DMS53 (cell line): Measurements from ENCODE around the gene PRKCSH.
"Not testable (repeated sequence)": the region's sequence is repeated elsewhere in the genome, so short reads cannot be mapped to it uniquely, and the experiment has no call there.

Experiments used
- DNase-seq: peaks from one replicate; lab custom pipeline; 2025; lab: John Stamatoyannopoulos, UW

PRKCSH gene

GRCh38 chr19:11450570-11451326, 15.3 kb downstream of the PRKCSH start:
- no peak for DNase-seq

GRCh38 chr19:11451327-11451870, 16.0 kb downstream of the PRKCSH start:
- DNase-seq, result no peak

GRCh38 chr19:11451871-11452619, 16.6 kb downstream of the PRKCSH start:
- no peak for DNase-seq

- no peak for DNase-seq
Observed at GRCh38 chr19:11452620-11453310, 17.3 kb downstream of the PRKCSH start.

GRCh38 chr19:11453468-11454341, 18.3 kb downstream of the PRKCSH start:
- DNase-seq, result peak; percentile 39

GRCh38 chr19:11455233-11455554, 19.8 kb downstream of the PRKCSH start:
- not testable (repeated sequence) for DNase-seq

GRCh38 chr19:11456659-11457058, 21.2 kb downstream of the PRKCSH start:
- DNase-seq, result no peak

GRCh38 chr19:11457115-11457514, 21.7 kb downstream of the PRKCSH start:
- no peak for DNase-seq

- DNase-seq, result no peak
Observed at GRCh38 chr19:11457831-11458230, 22.4 kb downstream of the PRKCSH start.

- no peak for DNase-seq
Observed at GRCh38 chr19:11458236-11458900, 22.9 kb downstream of the PRKCSH start.

- not testable (repeated sequence) for DNase-seq
Observed at GRCh38 chr19:11458912-11459311, 23.5 kb downstream of the PRKCSH start.

GRCh38 chr19:11460207-11460606, 24.8 kb downstream of the PRKCSH start:
- peak; percentile 23 for DNase-seq

GRCh38 chr19:11461453-11461852, 26.0 kb downstream of the PRKCSH start:
- DNase-seq, result no peak

- peak; percentile 64 for DNase-seq
Observed at GRCh38 chr19:11463391-11463790, 28.0 kb downstream of the PRKCSH start.

- DNase-seq, result no peak
Observed at GRCh38 chr19:11464333-11465265, 29.2 kb downstream of the PRKCSH start.

GRCh38 chr19:11465600-11465999, 30.2 kb downstream of the PRKCSH start:
- DNase-seq, result no peak

- DNase-seq, result not testable (repeated sequence)
Observed at GRCh38 chr19:11468266-11468845, 32.9 kb downstream of the PRKCSH start.

GRCh38 chr19:11473725-11474124, 38.3 kb downstream of the PRKCSH start:
- no peak for DNase-seq

- peak; percentile 43 for DNase-seq
Observed at GRCh38 chr19:11475343-11475742, 39.9 kb downstream of the PRKCSH start.

- no peak for DNase-seq
Observed at GRCh38 chr19:11475861-11476260, 40.4 kb downstream of the PRKCSH start.
